GM19238 (cell line): ENCODE data around the gene SMAD6.

Source experiments
- DNase-seq: peaks from one replicate; pipeline ENCODE4 v3.0.0; 2011; ENCODE audit warnings: low spot score; ENCODE audit not compliant: insufficient read length

Gene SMAD6

GRCh38 chr15:66702787-66703539 lies 927 bp downstream of the SMAD6 start:
- DNase-seq: no peak

- no peak for DNase-seq
Measured at GRCh38 chr15:66703540-66703941, 1.5 kb downstream of the SMAD6 start.

- DNase-seq: no peak
Measured at GRCh38 chr15:66704019-66704802, 2.2 kb downstream of the SMAD6 start.

- no peak for DNase-seq
Measured at GRCh38 chr15:66704803-66705153, 2.7 kb downstream of the SMAD6 start.

- DNase-seq: no peak
Measured at GRCh38 chr15:66705277-66706146, 3.5 kb downstream of the SMAD6 start.

GRCh38 chr15:66706225-66706732 lies 4.2 kb downstream of the SMAD6 start:
- no peak for DNase-seq

DNA sequence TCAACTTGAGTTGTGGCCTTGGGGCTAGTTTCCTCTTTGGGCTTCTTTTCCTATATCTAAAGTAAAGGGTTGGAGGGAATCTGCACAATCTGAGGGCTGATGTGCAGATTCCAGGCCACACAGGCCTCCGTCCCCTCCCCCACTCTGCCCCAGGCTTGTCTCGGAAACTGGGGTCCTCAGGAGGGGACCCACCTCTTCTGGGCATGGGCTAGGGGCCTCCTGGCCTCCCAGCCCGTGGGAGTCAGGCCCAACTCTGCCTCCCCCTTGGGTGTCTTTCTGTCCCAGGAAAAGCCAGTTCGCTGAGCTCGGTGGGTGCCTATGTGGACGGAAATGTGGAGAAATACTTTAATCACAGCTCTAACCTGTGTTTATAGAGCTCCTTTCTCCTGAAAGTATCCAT lies 4.8 kb downstream of the SMAD6 start:
- DNase-seq: no peak

DNA sequence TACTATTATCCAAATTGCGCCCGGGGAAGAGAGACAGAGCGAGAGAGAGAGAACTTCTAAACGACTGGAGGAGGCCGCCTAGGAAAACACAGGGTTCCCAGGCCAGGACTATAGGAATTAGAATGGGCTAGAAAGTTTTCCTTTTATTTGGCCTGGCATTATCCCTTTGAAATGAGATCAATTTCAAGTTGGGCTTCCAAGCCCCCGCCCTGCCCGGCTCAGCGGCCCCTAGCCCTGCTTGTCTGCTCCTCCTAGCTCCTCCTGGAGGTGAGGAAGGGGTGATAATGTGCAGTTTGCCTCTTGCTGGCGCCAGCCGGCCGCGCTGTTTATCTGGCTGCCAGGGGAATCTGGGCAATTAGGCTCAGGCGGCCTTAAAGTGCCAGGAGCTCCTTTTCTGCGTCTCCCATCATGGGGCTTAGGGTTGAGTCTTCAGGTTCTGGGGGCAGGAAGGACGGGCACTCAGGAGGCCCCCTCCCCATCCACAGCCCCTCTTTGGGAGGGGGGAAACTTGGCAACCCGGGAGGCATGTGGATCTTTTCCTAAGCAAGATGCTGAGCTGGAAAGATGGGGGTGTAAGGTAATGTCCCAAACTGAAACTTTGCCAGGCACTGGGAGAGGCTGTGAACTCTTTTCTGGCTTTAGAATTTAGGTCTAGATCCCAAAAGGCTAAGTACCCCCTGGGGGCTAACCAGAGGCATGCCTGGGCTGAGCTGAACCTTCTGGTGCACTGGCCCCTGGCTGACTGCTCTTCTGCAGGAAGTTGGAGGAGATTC lies 5.5 kb downstream of the SMAD6 start:
- DNase-seq: no peak

- no peak for DNase-seq
Measured at GRCh38 chr15:66708389-66708788, 6.4 kb downstream of the SMAD6 start.

- DNase-seq: no peak
Measured at GRCh38 chr15:66709884-66710283, 7.8 kb downstream of the SMAD6 start.

GRCh38 chr15:66711260-66711659 lies 9.2 kb downstream of the SMAD6 start:
- no peak for DNase-seq

- no peak for DNase-seq
Measured at GRCh38 chr15:66711862-66712261, 9.8 kb downstream of the SMAD6 start.

- DNase-seq: peak; percentile 54
Measured at GRCh38 chr15:66713843-66714508, 11.9 kb downstream of the SMAD6 start.

DNA sequence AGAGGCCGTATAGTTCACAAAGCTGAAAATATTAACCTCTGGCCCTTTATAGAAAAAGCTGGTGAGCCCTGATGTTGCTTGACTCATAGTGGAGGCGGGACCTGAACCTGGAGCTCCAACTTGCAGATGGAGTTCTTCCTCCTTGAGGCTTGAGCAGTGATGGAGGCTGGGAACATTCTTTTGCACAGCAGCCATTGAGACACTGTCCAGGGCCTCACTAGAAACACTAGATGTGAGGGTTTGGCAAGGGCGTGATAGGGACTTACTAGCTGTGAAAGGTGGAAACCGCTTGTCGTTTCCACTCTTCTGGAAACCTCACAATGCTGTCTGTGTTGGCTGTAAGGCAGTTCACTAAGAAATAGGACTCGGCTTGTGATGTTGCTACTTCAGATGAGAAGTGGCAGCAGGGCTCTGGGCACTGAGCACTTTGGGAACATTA lies 12.5 kb downstream of the SMAD6 start:
- no peak for DNase-seq

DNA sequence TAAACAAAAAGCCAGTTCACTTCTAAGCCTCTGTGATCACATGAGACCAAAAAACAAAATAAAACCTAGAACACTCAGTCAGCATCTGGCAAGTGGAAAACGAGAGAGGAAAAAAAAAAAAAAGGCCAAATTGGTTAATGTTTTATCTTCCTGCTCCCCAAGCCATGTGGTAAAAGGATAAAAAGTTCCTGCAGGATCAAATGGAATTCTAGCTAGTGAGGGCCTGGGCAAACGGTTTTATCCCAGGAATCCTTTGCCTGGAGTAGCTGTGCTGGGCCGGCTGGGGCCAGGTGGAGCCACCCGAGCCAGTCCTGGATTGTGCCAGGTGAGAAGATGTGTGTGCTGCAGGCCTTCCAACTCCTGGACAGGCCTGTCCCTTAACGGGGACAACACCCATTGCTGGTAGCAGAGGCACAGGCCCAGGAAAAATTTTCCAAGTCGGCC lies 13.2 kb downstream of the SMAD6 start:
- no peak for DNase-seq

DNA sequence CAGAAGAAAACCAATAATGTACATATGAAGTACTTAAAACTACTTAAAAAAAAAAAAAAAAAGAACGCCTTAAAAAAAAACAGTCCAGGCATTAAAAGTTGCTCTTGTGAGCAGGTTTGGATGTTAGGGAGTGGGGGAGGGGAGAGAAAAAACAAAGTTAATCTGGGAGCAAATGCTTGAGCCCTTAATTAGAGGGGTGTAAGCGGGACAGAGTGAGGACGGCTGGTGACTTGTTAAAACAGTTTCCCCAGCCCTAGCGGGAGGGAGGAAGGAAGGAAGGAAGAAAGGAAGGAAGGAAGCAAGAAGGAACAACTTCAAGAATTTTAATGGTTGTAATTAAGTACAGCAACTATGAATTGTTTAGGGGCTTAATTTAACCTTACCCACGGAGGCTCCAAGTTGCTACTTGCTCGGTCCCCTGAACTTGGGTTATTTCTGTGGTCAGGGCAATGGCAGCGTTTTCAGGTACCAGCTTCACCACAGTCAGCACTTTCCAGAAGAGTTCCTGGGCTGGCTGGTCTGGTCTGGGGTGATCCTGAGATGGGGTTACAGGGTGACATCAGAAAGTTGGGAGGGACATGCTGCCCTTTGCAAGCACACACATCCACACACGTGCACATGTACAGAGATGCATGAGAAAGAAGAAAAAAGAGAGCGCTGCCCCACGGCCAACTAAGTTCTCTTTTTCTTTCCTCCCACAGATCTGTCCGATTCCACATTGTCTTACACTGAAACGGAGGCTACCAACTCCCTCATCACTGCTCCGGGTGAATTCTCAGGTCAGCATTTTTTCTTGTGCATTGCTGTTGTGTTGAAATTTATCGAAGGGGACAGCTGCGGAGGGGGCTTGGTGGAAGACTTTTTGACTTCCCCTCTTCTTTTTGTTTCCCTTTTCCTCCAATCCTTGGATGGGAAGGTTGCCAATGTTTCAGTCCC lies 14.0 kb downstream of the SMAD6 start:
- no peak for DNase-seq

GRCh38 chr15:66716656-66717020 lies 14.6 kb downstream of the SMAD6 start:
- no peak for DNase-seq

- DNase-seq: no peak
Measured at GRCh38 chr15:66718220-66718988, 16.4 kb downstream of the SMAD6 start.
